VCaP (cell line): ENCODE results near the gene LINGO1.
A peak's percentile ranks its signal among the peaks of the same experiment; 100 is the strongest.

Source experiments
- H3K27ac ChIP-seq: fragments of 450-650 bp; 2 replicates; pipeline ENCODE4 v1.5.1; 2017
- CTCF ChIP-seq: fragments of 450-650 bp; conservative IDR thresholded peaks from 2 replicates; pipeline ENCODE4 v1.5.1; 2017; ENCODE audit warnings: mild to moderate bottlenecking, moderate library complexity

Gene LINGO1

GRCh38 chr15:77624868-77625267, 7.8 kb downstream of the LINGO1 start:
- TF ChIP-seq CTCF = no peak
- no peak overlapping the region for H3K27ac ChIP-seq

- H3K27ac ChIP-seq = peak overlapping the region; percentile 27; the same call in 1 of the 2 replicates
- no peak for TF ChIP-seq CTCF
Observed at GRCh38 chr15:77623755-77624524, 8.8 kb downstream of the LINGO1 start.

GRCh38 chr15:77622934-77623754, 9.6 kb downstream of the LINGO1 start:
- peak overlapping the region; percentile 27; the same call in 1 of the 2 replicates for H3K27ac ChIP-seq
- TF ChIP-seq CTCF = no peak

GRCh38 chr15:77622209-77622933, 10.3 kb downstream of the LINGO1 start:
- TF ChIP-seq CTCF = no peak
- H3K27ac ChIP-seq = peak overlapping the region; percentile 27; the same call in 1 of the 2 replicates

- peak overlapping the region; percentile 27; the same call in 1 of the 2 replicates for H3K27ac ChIP-seq
- no peak for TF ChIP-seq CTCF
Observed at GRCh38 chr15:77621847-77622208, 10.9 kb downstream of the LINGO1 start.

GRCh38 chr15:77620960-77621647, 11.6 kb downstream of the LINGO1 start:
- TF ChIP-seq CTCF = no peak
- no peak overlapping the region for H3K27ac ChIP-seq
